Neural cell (in vitro differentiated cells): ENCODE measurements around the gene SLC11A1.

ENCODE experiments used
- CTCF ChIP-seq: fragments of 450-650 bp; IDR thresholded peaks from 2 replicates; pipeline ENCODE4 v1.5.1; 2014; ENCODE audit warnings: antibody characterized with exemption, mild to moderate bottlenecking, moderate library complexity; ENCODE audit not compliant: poor library complexity, severe bottlenecking
- POLR2AphosphoS5 ChIP-seq: IDR thresholded peaks from 2 replicates; pipeline ENCODE4 v1.6.1; 2012
- RAD21 ChIP-seq: fragments of 450-650 bp; conservative IDR thresholded peaks from 2 replicates; pipeline ENCODE4 v1.6.1; 2014; ENCODE audit warnings: antibody characterized with exemption, mild to moderate bottlenecking, moderate library complexity
- REST ChIP-seq: IDR thresholded peaks from 2 replicates; pipeline ENCODE4 v1.6.1; 2012; ENCODE audit warnings: borderline replicate concordance

- TF ChIP-seq CTCF (no peak), POLR2AphosphoS5 (no peak), RAD21 (no peak), REST (no peak)
Observed at GRCh38 chr2:218402911-218403411, 20.9 kb downstream of the SLC11A1 start.
